Prostate gland (tissue), 2 donors: ENCODE data around the gene NOL6. TPM values are rescaled to one million over a fixed set of nuclear protein-coding genes. Genes with fewer than 3 reads are reported as not detected.
A peak's percentile ranks its signal among the peaks of the same experiment; 100 is the strongest.

Experiments used
- DNase-seq: peaks from one replicate; pipeline ENCODE4 v3.0.0-alpha.2; 2019; ENCODE audit warnings: low spot score
- H3K27ac ChIP-seq, 2 donors: fragments of 200-600 bp; sonication (generic); 2 replicates each; pipeline ENCODE4 v1.5.1; 2017 to 2019
- H3K27me3 ChIP-seq: fragments of 200-600 bp; sonication (generic); replicated peaks from 2 replicates; pipeline ENCODE4 v1.5.1; 2019; ENCODE audit not compliant: insufficient read depth
- H3K36me3 ChIP-seq, 2 donors: fragments of 200-600 bp; sonication (generic); 1 replicate in 1 of 2; 2 replicates in 1 of 2; pipeline versions ENCODE4 v1.5.1 to v1.8.1; 2017 to 2019
- H3K4me1 ChIP-seq: fragments of 200-600 bp; sonication (generic); replicated peaks from 2 replicates; pipeline ENCODE4 v1.5.1; 2019
- H3K4me3 ChIP-seq, 2 donors: fragments of 200-600 bp; sonication (generic); 2 replicates each; pipeline ENCODE4 v1.5.1; 2017 to 2019
- H3K9me3 ChIP-seq: fragments of 200-600 bp; sonication (generic); 2 replicates; pipeline ENCODE4 v1.5.1; 2017
- POLR2A ChIP-seq: fragments of 450-650 bp; IDR thresholded peaks from one replicate; pipeline ENCODE4 v1.6.1; 2016; ENCODE audit warnings: antibody characterized with exemption, mild to moderate bottlenecking
- POLR2AphosphoS5 ChIP-seq: sonication (generic); formaldehyde crosslinking; IDR thresholded peaks from one replicate; pipeline ENCODE4 v1.6.1; 2017; ENCODE audit warnings: antibody characterized with exemption
- WGBS: methylation state at CpG from one replicate; pipeline ENCODE4 v1.1.5; 2018; 5-methylcytosine and 5-hydroxymethylcytosine counted together
- intact Hi-C: fragments of 100-400 bp; cut with DNase I; formaldehyde crosslinking; loops from one replicate; pipeline ENCODE4 v1.14.2; 2022
- microRNA-seq: library from miRNA; unstranded; fragments of <30 nt; microRNA quantifications from one replicate; pipeline ENCODE4, GENCODE V29; 2016
- small RNA-seq, 2 donors: library from RNA; depleted of rRNA; stranded (forward); fragments of <200 nt; gene quantifications; one replicate each; pipeline ENCODE3, GENCODE V24; 2016
- total RNA-seq, 2 donors: library from RNA; depleted of rRNA; stranded (reverse); fragments of >200 nt; gene quantifications; one replicate each; pipeline ENCODE4 v1.1.0, GENCODE V29; 2016
- TF ChIP-seq, protein P1 (sequence below), 4 experiments: fragments of 200-600 bp in 2 of 4; fragments of 450-650 bp in 2 of 4; sonication (generic) in 2 of 4; IDR thresholded peaks; 1 replicate in 3 of 4; 2 replicates in 1 of 4; pipeline ENCODE4 v1.5.1; 2016 to 2019; ENCODE audit warnings: antibody characterized with exemption in 4 of 4, mild to moderate bottlenecking in 2 of 4, moderate library complexity in 2 of 4

Gene NOL6
- total RNA-seq, 2 donors from 2014 or later, result 28.6 to 30.9 TPM

- Histone ChIP-seq H3K36me3 (no peaks in the 10 kb centered on the region), H3K27ac (peak overlapping the region; percentile 73 to 79), H3K9me3 (no peaks in the 10 kb centered on the region), H3K4me1 (peaks cover 16% of the 10 kb centered on the region), H3K27me3 (no peaks in the 10 kb centered on the region), H3K4me3 (no peak overlapping the region)
- no peak for DNase-seq
- intact Hi-C loops, result no loop called here
- 56% methylated on average over 3 of the region's 3 CpGs for WGBS
- TF ChIP-seq, protein P1, sequence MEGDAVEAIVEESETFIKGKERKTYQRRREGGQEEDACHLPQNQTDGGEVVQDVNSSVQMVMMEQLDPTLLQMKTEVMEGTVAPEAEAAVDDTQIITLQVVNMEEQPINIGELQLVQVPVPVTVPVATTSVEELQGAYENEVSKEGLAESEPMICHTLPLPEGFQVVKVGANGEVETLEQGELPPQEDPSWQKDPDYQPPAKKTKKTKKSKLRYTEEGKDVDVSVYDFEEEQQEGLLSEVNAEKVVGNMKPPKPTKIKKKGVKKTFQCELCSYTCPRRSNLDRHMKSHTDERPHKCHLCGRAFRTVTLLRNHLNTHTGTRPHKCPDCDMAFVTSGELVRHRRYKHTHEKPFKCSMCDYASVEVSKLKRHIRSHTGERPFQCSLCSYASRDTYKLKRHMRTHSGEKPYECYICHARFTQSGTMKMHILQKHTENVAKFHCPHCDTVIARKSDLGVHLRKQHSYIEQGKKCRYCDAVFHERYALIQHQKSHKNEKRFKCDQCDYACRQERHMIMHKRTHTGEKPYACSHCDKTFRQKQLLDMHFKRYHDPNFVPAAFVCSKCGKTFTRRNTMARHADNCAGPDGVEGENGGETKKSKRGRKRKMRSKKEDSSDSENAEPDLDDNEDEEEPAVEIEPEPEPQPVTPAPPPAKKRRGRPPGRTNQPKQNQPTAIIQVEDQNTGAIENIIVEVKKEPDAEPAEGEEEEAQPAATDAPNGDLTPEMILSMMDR (IDR thresholded peaks at IDR 0.05), result no peak
- TF ChIP-seq POLR2AphosphoS5, result no peak
- no peak for TF ChIP-seq POLR2A
Measured at GRCh38 chr9:33414268-33414667, 59.5 kb downstream of the NOL6 start.

Small RNA genes within 50 kb of the gene (microRNA-seq; reads per million reads assigned to microRNA genes)
- 0.75 reads per million for gene MIR6851

Small RNA genes within 50 kb of the gene (small RNA-seq; reads per million reads assigned to genes)
- gene AL356218.2, result 0 reads per million in 2 donors
- 0 reads per million in 2 donors for gene MIR6851

Other genes with a start within 250 kb of the NOL6 start
- gene SPINK4, start 233.8 kb downstream of the NOL6 start, total RNA-seq, result not detected
- gene BAG1, start 209.2 kb downstream of the NOL6 start, total RNA-seq, result 100 to 1,000 TPM in 1 of 2 donors, 10 to 100 TPM in 1; 94.9 to 112 TPM
- gene CHMP5, start 208.9 kb downstream of the NOL6 start, total RNA-seq, result 10 to 100 TPM; 48.8 to 84.2 TPM
- 10 to 100 TPM; 30.8 to 39.5 TPM for gene NFX1, start 183.4 kb downstream of the NOL6 start, total RNA-seq
- gene AQP7, start 71.4 kb downstream of the NOL6 start, total RNA-seq, result 1 to 10 TPM in 1 of 2 donors, not detected in 1; 6.4 TPM
- gene AQP3, start 26.3 kb downstream of the NOL6 start, total RNA-seq, result 100 to 1,000 TPM; 200 to 327 TPM
- 10 to 100 TPM in 1 of 2 donors, 1 to 10 TPM in 1; 3.4 to 21.6 TPM for gene ANKRD18B, start 50.3 kb upstream of the NOL6 start, total RNA-seq